ENCODE data around the gene TSHZ2. TPM values are rescaled to one million over a fixed set of nuclear protein-coding genes. Genes with fewer than 3 reads are reported as not detected.

TSHZ2 gene
- total and polyA plus RNA-seq, 2 donors (not counting 1 experiment from before 2014, with no cell fraction given): 1.00 to 5.7 TPM

DNA sequence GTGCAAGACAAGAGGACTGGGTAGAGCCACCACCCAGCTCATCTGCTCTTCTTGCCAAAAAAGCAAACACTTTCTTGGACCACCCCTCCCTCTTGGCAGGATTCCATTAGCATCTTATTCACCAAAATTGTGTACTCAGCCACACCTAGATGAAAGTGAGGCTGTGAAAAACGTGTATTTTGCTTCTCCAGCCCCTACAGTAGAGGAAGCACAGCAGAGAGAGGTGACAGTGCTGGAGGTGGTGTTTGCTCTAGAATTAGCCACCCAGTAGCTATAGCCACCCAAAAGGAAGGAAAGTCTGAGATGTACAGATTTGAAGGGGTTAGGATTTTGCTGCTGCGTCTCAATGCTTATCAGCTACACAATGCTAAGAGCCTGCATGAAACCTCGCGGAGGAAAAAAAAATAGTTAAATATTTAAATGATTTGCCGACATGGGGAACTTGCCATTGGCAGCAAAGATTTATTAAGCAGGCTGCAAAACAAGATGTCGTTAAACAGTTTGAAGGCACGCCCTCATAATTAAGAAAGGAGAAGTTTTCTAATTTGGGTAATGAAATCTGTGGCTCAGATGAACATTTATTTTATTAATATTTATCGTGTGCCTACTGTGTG lies 334.1 kb downstream of the TSHZ2 start:
- no peak overlapping the region for H3K4me3 Mint-ChIP-seq
- Histone ChIP-seq H3K36me3 (replicated peaks in 1 of 2; ENCODE audit: control extremely low read depth in 1 of 2, control insufficient read depth in 1 of 2, extremely low read depth in 1 of 2, insufficient read depth in 2 of 2, low read length in 1 of 2) (no peaks in the 10 kb centered on the region), H4K20me1 (ENCODE audit: control insufficient read depth, insufficient read depth, low read length, poor library complexity, severe bottlenecking) (no peaks in the 10 kb centered on the region), H3K4me3 (ENCODE audit: control extremely low read depth in 1 of 5, extremely low read depth in 1 of 5, insufficient read depth in 1 of 5, low read depth in 2 of 5, low read length in 4 of 5) (no peak overlapping the region), H3K27me3 (replicated peaks in 1 of 4; ENCODE audit: control extremely low read depth in 1 of 4, control insufficient read depth in 3 of 4, insufficient read depth in 4 of 4, low read length in 3 of 4) (peaks cover 0 to 15% (median 0%) of the 10 kb centered on the region in 4 experiments), H3K9me3 (ENCODE audit: control extremely low read depth in 1 of 3, control insufficient read depth in 2 of 3, insufficient read depth in 1 of 3, low read length in 2 of 3) (peaks cover 0 to 7% (median 4%) of the 10 kb centered on the region in 3 donors), H3K79me2 (ENCODE audit: control insufficient read depth, insufficient read depth, low read length) (no peaks in the 10 kb centered on the region), H2AFZ (ENCODE audit: insufficient read depth, low read depth, low read length, poor library complexity, severe bottlenecking) (no peak overlapping the region), H3K9ac (ENCODE audit: low read length) (no peak overlapping the region), H3K4me2 (replicated peaks; ENCODE audit: low read depth, low read length, poor library complexity, severe bottlenecking) (no peak overlapping the region), H3K27ac (ENCODE audit: low read length in 2 of 2) (no peak overlapping the region), H3K4me1 (ENCODE audit: control insufficient read depth in 2 of 2, insufficient read depth in 2 of 2, low read length in 2 of 2) (no peaks in the 10 kb centered on the region)
- intact Hi-C loops (cut with micrococcal nuclease): no loop called here
- TF ChIP-seq EZH2 (IDR thresholded peaks at IDR 0.05; ENCODE audit: borderline replicate concordance, insufficient read depth, low read depth, low read length, poor library complexity, severe bottlenecking): no peak
- TF ChIP-seq, protein P1, sequence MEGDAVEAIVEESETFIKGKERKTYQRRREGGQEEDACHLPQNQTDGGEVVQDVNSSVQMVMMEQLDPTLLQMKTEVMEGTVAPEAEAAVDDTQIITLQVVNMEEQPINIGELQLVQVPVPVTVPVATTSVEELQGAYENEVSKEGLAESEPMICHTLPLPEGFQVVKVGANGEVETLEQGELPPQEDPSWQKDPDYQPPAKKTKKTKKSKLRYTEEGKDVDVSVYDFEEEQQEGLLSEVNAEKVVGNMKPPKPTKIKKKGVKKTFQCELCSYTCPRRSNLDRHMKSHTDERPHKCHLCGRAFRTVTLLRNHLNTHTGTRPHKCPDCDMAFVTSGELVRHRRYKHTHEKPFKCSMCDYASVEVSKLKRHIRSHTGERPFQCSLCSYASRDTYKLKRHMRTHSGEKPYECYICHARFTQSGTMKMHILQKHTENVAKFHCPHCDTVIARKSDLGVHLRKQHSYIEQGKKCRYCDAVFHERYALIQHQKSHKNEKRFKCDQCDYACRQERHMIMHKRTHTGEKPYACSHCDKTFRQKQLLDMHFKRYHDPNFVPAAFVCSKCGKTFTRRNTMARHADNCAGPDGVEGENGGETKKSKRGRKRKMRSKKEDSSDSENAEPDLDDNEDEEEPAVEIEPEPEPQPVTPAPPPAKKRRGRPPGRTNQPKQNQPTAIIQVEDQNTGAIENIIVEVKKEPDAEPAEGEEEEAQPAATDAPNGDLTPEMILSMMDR (IDR thresholded peaks at IDR 0.05): no peak
- POLR2A ChIA-PET: no interaction called here
- no peak overlapping the region for H3K27ac Mint-ChIP-seq
- H3K4me1 Mint-ChIP-seq: no peaks in the 10 kb centered on the region
- ATAC-seq (ENCODE audit: low read depth) (no peak), DNase-seq (no peak)
- peaks cover 11% of the 10 kb centered on the region for H3K27me3 Mint-ChIP-seq
- 12% methylated on average over 4 of the region's 8 CpGs for WGBS (ENCODE audit: insufficient coverage)
- CTCF ChIA-PET: no interaction called here
- H3K9me3 Mint-ChIP-seq (ENCODE audit: insufficient read depth): no peaks in the 10 kb centered on the region

DNA sequence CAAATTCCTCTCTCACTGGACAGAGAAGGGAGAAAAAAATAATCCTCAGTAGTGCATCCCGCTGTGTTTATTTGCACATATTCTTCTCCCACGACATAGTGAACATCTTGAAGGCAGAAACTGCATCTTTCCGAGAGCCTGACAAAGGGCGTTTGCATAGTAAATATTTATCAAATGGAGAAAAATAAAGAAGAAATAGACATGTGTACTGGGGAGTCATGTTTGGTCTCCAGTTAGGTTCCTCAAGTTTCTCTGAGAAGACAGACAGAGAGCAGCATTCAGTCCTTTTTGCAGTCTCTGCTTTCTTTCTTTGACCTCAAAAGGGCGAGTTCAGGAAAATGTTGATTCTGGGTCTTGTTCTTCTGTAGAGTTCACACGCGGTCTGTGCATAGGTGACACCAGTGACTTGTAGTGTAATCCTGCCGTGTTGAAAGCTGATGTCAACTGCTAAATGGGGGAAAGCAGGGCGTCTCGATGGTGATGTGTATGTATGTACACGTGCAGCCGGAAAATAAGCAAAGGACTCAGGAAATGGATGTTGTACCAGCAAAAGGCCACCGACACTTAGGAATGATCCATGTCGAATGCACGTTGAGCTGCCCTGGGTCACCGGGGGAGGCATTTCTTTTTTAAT lies 335.9 kb downstream of the TSHZ2 start:
- H3K4me1 ChIP-seq (ENCODE audit: control insufficient read depth in 2 of 2, insufficient read depth in 2 of 2, low read length in 2 of 2): no peaks in the 10 kb centered on the region
- intact Hi-C loops (cut with micrococcal nuclease): no loop called here
- peaks cover 5% of the 10 kb centered on the region for H3K27me3 Mint-ChIP-seq

More for the DNA sequence above, 335.9 kb downstream of the TSHZ2 start:
- no peak overlapping the region for H3K27ac ChIP-seq (ENCODE audit: low read length in 2 of 2)
- no peaks in the 10 kb centered on the region for H4K20me1 ChIP-seq (ENCODE audit: control insufficient read depth, insufficient read depth, low read length, poor library complexity, severe bottlenecking)
- peaks cover 0 to 4% (median 2%) of the 10 kb centered on the region in 3 donors for H3K9me3 ChIP-seq (ENCODE audit: control extremely low read depth in 1 of 3, control insufficient read depth in 2 of 3, insufficient read depth in 1 of 3, low read length in 2 of 3)
- H3K9ac ChIP-seq (ENCODE audit: low read length): no peak overlapping the region
- TF ChIP-seq, protein P1 (IDR thresholded peaks at IDR 0.05): no peak
- TF ChIP-seq EZH2 (IDR thresholded peaks at IDR 0.05; ENCODE audit: borderline replicate concordance, insufficient read depth, low read depth, low read length, poor library complexity, severe bottlenecking): no peak
- peaks cover 0 to 15% (median 0%) of the 10 kb centered on the region in 4 experiments for H3K27me3 ChIP-seq (replicated peaks in 1 of 4; ENCODE audit: control extremely low read depth in 1 of 4, control insufficient read depth in 3 of 4, insufficient read depth in 4 of 4, low read length in 3 of 4)
- H3K9me3 Mint-ChIP-seq (ENCODE audit: insufficient read depth): no peaks in the 10 kb centered on the region
- no peak overlapping the region for H2AFZ ChIP-seq (ENCODE audit: insufficient read depth, low read depth, low read length, poor library complexity, severe bottlenecking)
- CTCF ChIA-PET: no interaction called here
- ATAC-seq (ENCODE audit: low read depth): no peak
- no peak overlapping the region for H3K27ac Mint-ChIP-seq
- WGBS (ENCODE audit: insufficient coverage): 97% methylated on average over 11 of the region's 16 CpGs
- no peaks in the 10 kb centered on the region for H3K36me3 ChIP-seq (replicated peaks in 1 of 2; ENCODE audit: control extremely low read depth in 1 of 2, control insufficient read depth in 1 of 2, extremely low read depth in 1 of 2, insufficient read depth in 2 of 2, low read length in 1 of 2)
- H3K4me3 Mint-ChIP-seq: no peak overlapping the region
- POLR2A ChIA-PET: no interaction called here
- DNase-seq: no peak
- H3K4me1 Mint-ChIP-seq: no peaks in the 10 kb centered on the region
- H3K79me2 ChIP-seq (ENCODE audit: control insufficient read depth, insufficient read depth, low read length): no peaks in the 10 kb centered on the region
- H3K4me3 ChIP-seq (ENCODE audit: control extremely low read depth in 1 of 5, extremely low read depth in 1 of 5, insufficient read depth in 1 of 5, low read depth in 2 of 5, low read length in 4 of 5): no peak overlapping the region
- H3K4me2 ChIP-seq (replicated peaks; ENCODE audit: low read depth, low read length, poor library complexity, severe bottlenecking): no peak overlapping the region
